K562 (cell line): ENCODE results near the gene RIPOR2. TPM values are rescaled to one million over a fixed set of nuclear protein-coding genes. Genes with fewer than 3 reads are reported as not detected.
A peak's percentile ranks its signal among the peaks of the same experiment; 100 is the strongest.

Source experiments
- CTCFL ChIP-seq: IDR thresholded peaks from 2 replicates; pipeline ENCODE4 v1.6.1; 2011; ENCODE audit warnings: borderline replicate concordance, low read depth, mild to moderate bottlenecking, moderate library complexity, low read length; ENCODE audit not compliant: insufficient read depth, poor library complexity, severe bottlenecking
- ELF4 ChIP-seq: fragments of 450-650 bp; formaldehyde crosslinking; IDR thresholded peaks from 2 replicates; pipeline ENCODE4 v1.4.0; 2022; ENCODE audit warnings: missing genetic modification characterization
- FOS ChIP-seq: IDR thresholded peaks from 3 replicates; pipeline ENCODE4 v1.6.1; 2011; ENCODE audit not compliant: insufficient read length; ENCODE audit errors: extremely low read depth
- FOXA3 ChIP-seq, 2 experiments: fragments of 450-650 bp in 1 of 2; sonication (generic) in 1 of 2; formaldehyde crosslinking; IDR thresholded peaks in 1 of 2; conservative IDR thresholded peaks in 1 of 2; 2 replicates each; pipeline versions ENCODE4 v1.4.0 to v1.8.0; 2020 to 2022; ENCODE audit warnings: mild to moderate bottlenecking in 2 of 2, missing genetic modification reagents in 1 of 2
- HLTF ChIP-seq: fragments of 450-650 bp; IDR thresholded peaks from 2 replicates; pipeline ENCODE4 v1.6.1; 2016
- KAT2B ChIP-seq: IDR thresholded peaks from one replicate; pipeline ENCODE4 v1.6.1; 2012; ENCODE audit warnings: low read depth, mild to moderate bottlenecking, control low read depth, inconsistent platforms, low read length, moderate library complexity
- KLF13 ChIP-seq: fragments of 450-650 bp; IDR thresholded peaks from 2 replicates; pipeline ENCODE4 v1.6.1; 2016; ENCODE audit warnings: missing genetic modification characterization, low read depth, mild to moderate bottlenecking, missing compliant biosample characterization, moderate library complexity, borderline replicate concordance
- NR0B1 ChIP-seq: fragments of 450-650 bp; IDR thresholded peaks from one replicate; pipeline ENCODE4 v1.6.1; 2018; ENCODE audit warnings: mild to moderate bottlenecking, moderate library complexity; ENCODE audit not compliant: partially characterized antibody
- SIX5 ChIP-seq, 2 experiments: IDR thresholded peaks; 2 replicates each; pipeline ENCODE4 v1.6.1; 2011; ENCODE audit warnings: low read length in 2 of 2, borderline replicate concordance in 1 of 2, low read depth in 1 of 2, mild to moderate bottlenecking in 1 of 2, moderate library complexity in 1 of 2; ENCODE audit not compliant: insufficient read depth in 1 of 2
- TARDBP ChIP-seq: fragments of 450-650 bp; IDR thresholded peaks from 2 replicates; pipeline ENCODE4 v1.6.1; 2016
- TGIF2 ChIP-seq: sonication (generic); formaldehyde crosslinking; IDR thresholded peaks from 2 replicates; pipeline ENCODE4 v1.8.1; 2022; ENCODE audit warnings: mild to moderate bottlenecking, missing genetic modification reagents, moderate library complexity
- THAP7 ChIP-seq: fragments of 250-450 bp; sonication (Bioruptor Pico); IDR thresholded peaks from 2 replicates; pipeline ENCODE4 v1.5.0; 2021
- ZNF444 ChIP-seq: fragments of 250-450 bp; sonication (Bioruptor Pico); IDR thresholded peaks from 2 replicates; pipeline ENCODE4 v1.4.0; 2020; ENCODE audit warnings: mild to moderate bottlenecking, moderate library complexity
- ZNF696 ChIP-seq: fragments of 250-450 bp; sonication (Bioruptor Pico); conservative IDR thresholded peaks from 2 replicates; pipeline ENCODE4 v1.4.0; 2020; ENCODE audit warnings: mild to moderate bottlenecking, moderate library complexity
- ZSCAN29 ChIP-seq: fragments of 450-650 bp; IDR thresholded peaks from 2 replicates; pipeline ENCODE4 v1.6.1; 2017
- polyA plus RNA-seq, 8 experiments: library from polyadenylated mRNA; depleted of rRNA in 4 of 8; stranded (reverse) in 5 of 8; unstranded in 3 of 8; fragments of >200 nt; fragmentation: Nextera tagmentation in 2 of 8; fragmentation: Illumina TruSeq in 1 of 8; extraction: Ambion mirVana in 2 of 8; extraction: Trizol in 1 of 8; gene quantifications; 2 replicates each; pipeline versions ENCODE4 v1.2.1 to v1.2.3, GENCODE V29; 2011 to 2014; ENCODE audit warnings: inconsistent platforms in 1 of 8, missing spikeins in 1 of 8
- total RNA-seq, 7 experiments: library from RNA; depleted of rRNA in 6 of 7; stranded (reverse); fragments of >200 nt in 6 of 7; fragmentation: Illumina TruSeq in 2 of 7; extraction: Trizol in 2 of 7; gene quantifications; 2 replicates each; pipeline versions ENCODE4 v1.2.1 to v1.2.3, GENCODE V29; 2011 to 2021; ENCODE audit warnings: low replicate concordance in 1 of 7
- TF ChIP-seq, protein P1 (sequence below), 2 experiments: fragments of 450-650 bp; IDR thresholded peaks; 2 replicates each; pipeline ENCODE4 v1.6.1; 2016; ENCODE audit warnings: mild to moderate bottlenecking in 2 of 2, borderline replicate concordance in 1 of 2, low read depth in 1 of 2, moderate library complexity in 1 of 2

The RIPOR2 gene
- total and polyA plus RNA-seq, 9 of the 15 experiments (the other 6 are each of a cell fraction or from before 2014, with no cell fraction given), result 0.04 to 1.0 (median 0.47) TPM; not detected in 2

DNA sequence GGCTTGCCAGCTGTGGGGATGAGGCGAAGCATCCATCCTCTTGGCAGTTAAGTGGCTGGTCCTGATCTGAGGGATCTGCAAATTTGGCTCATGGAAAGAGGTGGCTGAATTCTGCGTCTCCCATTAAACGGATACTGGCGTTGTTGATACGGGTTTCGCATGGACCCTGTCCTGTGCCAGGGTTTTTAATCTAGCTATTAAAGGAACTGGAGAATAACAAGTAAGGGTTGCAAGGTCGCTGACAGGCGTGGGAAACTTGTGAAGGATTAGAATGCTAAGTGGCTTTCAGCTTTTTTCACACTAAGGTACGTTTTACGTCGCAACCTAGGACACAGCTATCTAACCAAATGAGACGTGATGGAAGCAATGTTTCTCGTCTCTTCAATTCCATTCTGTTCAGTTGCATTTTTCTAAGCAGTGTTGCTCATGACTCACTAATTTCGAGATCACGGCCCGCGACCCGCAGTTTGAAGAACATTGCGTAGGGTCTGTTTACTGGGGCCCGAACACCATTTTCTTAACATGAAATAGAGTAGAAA is 160.2 kb downstream of the RIPOR2 start (continued):
- TF ChIP-seq, protein P1, sequence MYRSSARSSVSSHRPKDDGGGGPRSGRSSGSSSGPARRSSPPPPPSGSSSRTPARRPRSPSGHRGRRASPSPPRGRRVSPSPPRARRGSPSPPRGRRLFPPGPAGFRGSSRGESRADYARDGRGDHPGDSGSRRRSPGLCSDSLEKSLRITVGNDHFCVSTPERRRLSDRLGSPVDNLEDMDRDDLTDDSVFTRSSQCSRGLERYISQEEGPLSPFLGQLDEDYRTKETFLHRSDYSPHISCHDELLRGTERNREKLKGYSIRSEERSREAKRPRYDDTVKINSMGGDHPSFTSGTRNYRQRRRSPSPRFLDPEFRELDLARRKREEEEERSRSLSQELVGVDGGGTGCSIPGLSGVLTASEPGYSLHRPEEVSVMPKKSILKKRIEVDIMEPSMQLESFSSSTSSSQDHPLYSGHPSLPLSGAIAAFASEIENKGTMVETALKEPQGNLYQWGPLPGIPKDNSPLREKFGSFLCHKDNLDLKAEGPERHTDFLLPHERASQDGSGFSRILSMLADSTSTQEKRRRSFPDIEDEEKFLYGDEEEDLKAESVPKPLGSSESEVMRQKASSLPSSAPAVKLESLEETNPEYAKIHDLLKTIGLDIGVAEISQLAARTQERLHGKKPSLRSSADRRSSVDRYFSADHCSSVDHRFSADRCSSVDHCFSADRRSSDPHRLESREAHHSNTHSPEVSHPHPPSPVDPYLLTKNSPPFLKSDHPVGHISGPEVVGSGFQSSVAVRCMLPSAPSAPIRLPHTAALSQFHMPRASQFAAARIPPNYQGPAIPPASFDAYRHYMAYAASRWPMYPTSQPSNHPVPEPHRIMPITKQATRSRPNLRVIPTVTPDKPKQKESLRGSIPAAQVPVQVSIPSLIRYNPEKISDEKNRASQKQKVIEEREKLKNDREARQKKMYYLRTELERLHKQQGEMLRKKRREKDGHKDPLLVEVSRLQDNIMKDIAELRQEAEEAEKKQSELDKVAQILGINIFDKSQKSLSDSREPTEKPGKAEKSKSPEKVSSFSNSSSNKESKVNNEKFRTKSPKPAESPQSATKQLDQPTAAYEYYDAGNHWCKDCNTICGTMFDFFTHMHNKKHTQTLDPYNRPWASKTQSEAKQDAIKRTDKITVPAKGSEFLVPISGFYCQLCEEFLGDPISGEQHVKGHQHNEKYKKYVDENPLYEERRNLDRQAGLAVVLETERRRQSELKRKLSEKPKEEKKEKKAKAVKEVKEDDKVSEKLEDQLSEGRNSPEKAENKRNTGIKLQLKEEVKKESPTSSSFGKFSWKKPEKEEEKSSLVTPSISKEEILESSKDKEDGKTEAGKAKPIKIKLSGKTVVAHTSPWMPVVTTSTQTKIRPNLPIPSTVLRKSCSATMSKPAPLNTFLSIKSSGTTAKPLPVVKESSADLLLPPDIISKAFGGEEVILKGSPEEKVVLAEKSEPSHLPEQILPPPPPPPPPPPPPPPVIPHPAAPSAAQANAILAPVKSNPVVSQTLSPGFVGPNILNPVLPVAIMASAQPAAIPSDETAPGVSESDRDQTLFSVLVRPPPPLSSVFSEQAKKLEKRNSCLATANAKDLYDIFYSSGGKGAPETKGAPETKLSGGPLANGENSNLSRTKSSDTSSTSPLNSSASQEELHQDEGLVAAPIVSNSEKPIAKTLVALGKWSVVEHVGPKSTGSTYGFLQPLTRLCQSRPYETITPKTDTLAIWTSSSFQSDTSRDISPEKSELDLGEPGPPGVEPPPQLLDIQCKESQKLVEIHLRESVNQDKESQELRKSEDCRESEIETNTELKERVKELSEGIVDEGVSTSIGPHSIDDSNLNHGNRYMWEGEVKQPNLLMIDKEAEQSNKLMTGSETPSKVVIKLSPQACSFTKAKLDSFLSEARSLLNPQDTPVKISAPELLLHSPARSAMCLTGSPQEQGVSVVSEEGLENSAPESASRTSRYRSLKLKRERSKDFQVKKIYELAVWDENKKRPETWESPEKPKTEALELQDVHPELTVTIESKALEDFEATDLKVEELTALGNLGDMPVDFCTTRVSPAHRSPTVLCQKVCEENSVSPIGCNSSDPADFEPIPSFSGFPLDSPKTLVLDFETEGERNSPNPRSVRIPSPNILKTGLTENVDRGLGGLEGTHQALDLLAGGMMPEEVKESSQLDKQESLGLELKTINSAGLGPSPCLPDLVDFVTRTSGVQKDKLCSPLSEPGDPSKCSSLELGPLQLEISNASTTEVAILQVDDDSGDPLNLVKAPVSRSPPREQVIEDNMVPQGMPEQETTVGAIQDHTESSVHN (IDR thresholded peaks at IDR 0.05; ENCODE audit: borderline replicate concordance in 1 of 2, low read depth in 1 of 2), result no peak
- TF ChIP-seq NR0B1 (no peak), KLF13 (no peak), CTCFL (no peak), ZSCAN29 (peak; percentile 81; the same call in 1 of the 2 replicates), ZNF444 (CRISPR knock-in tag) (no peak), FOXA3 (CRISPR knock-in tag; conservative IDR thresholded peaks at IDR 0.05 in 1 of 2, IDR thresholded peaks at IDR 0.05 in 1 of 2) (no peak), FOS (no peak), SIX5 (IDR thresholded peaks at IDR 0.05; ENCODE audit: borderline replicate concordance in 1 of 2, insufficient read depth in 1 of 2, low read depth in 1 of 2, low read length in 2 of 2) (no peak), KAT2B (no peak), ELF4 (CRISPR knock-in tag) (0 out of 2 replicates have a peak, but pooled peaks have one; percentile 18), THAP7 (no peak), TGIF2 (CRISPR knock-in tag) (no peak), ZNF696 (CRISPR knock-in tag) (no peak), TARDBP (no peak), HLTF (no peak)
